Activated CD8-positive, alpha-beta memory T cell treated with anti-CD3 and anti-CD28 coated beads, Interleukin-2, amount 50 U/mL, for 24 hours (primary cell): ENCODE results near the gene KCNJ3.
"Not testable (repeated sequence)": the region's sequence is repeated elsewhere in the genome, so short reads cannot be mapped to it uniquely, and the experiment has no call there.

Experiments
- DNase-seq: peaks from one replicate; pipeline ENCODE4 v3.0.0-alpha.2; 2020; ENCODE audit errors: extremely low read depth

Gene KCNJ3

DNA sequence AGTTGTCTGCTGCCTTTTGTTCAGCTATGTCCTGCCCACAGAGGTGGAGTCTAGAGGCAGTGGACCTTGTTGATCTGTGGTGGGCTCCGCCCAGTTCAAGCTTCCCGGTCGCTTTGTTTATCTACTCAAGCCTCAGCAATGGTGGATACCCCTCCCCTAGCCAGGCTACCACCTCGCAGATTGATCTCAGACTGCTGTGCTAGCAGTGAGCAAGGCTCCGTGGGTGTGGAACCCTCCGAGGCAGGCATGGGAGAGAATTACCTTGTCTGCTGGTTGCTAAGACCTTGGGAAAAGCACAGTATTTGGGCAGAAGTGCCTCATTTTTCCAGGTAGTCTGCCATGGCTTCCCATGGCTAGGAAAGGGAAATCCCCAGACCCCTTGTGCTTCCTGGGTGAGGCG lies 146.0 kb downstream of the KCNJ3 start:
- no peak for DNase-seq

DNA sequence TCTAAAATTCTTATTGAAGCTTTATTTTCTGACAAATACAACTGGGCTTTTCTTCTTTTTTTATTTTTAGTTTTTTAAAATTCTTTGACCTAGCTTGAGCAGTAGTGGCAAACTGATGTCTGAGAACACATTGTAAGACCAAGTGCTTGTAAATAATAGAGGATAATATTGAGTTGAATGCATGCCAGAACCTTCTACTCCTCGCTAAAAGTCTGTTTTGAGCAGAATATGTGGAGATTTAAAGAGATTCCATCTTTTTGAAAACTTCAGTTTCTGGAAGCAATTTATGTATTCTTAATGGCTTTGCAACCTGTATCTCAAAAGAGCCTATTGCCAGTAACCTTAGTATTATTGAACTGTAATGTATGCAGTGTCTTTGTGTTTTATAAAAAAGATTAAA lies 148.3 kb downstream of the KCNJ3 start:
- DNase-seq: no peak

DNA sequence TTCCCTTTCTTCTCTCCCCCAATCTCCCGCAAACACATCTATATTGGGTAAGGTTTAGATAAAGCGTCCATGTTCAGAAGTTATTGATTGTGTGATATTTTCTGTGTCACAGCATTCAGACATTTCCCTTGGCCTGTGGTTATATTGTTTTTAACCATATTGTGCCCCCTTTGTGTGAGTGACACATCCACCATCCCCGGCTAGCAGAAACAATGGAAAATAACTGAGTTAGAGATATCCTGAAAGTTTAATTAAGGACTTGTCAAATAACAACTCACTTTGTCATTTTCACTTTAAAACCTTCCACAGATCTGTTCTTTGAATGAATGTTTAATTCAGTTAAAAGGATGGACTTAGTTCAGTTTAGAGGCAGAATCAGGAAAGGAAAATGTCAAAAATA lies 151.0 kb downstream of the KCNJ3 start:
- DNase-seq: no peak

DNA sequence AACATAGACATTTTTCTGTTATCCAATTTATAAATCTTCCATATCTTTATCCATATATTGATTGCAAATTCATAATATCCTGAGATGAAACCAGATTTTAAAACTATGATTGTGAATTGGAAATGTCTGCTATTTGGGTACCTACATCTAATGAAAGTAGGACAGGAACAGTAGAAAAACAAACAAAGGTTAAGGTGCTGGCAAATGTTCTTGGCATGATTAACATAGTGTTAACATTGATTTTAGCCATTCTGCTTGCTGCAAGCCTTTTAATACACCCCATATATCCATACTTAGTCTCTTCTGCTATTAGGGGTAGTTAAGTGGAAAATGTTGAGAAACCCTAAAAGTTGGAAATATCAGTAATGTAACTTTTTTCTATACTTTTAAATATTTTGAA lies 152.0 kb downstream of the KCNJ3 start:
- no peak for DNase-seq

DNA sequence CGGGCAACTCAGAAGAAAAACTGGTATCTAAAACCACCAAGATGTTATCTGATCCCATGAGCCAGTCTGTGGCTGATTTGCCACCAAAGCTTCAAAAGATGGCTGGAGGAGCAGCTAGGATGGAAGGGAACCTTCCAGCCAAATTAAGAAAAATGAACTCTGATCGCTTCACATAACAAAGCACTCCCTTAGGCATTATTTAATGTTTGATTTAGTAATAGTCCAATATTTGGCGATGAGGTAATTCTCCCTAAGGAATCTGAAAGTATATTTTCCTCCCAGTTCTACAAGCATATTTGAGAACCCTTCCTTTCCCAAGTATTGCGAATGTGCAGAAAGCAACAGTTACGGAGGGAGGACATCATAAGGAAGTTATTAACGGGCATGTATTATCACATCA lies 156.6 kb downstream of the KCNJ3 start:
- no peak for DNase-seq

DNA sequence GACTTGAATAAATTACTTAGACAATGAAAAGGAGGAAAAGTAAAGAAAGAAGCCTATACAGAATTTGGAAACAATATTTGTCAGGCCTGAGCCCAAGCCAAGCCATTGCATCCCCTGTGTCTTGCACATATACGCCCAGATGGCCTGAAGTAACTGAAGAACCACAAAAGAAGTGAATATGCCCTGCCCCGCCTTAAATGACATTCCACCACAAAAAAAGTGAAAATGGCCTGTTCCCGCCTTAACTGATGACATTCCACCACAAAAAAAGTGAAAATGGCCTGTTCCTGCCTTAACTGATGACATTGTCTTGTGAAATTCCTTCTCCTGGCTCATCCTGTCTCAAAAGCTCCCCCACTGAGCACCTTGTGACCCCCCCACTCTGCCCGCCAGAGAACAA lies 168.7 kb downstream of the KCNJ3 start:
- DNase-seq: not testable (repeated sequence)

DNA sequence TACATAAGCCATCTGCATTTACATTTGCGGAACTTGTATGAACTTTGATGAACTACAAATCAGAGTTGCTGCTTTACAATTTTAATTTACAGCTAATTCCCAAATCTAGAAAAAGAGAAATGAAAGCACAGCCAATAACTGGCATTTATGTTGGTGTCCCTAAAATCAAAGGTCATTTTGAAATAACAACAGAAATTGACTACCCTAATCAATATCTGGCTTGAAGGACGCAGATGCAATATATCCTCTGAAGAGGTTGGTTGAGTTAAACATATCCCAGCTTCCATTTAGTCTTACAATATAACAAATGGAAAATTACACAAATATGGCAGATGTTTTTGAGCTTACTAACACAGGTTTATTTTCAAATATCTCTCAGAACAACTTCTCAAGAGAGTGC lies 177.5 kb downstream of the KCNJ3 start:
- no peak for DNase-seq

DNA sequence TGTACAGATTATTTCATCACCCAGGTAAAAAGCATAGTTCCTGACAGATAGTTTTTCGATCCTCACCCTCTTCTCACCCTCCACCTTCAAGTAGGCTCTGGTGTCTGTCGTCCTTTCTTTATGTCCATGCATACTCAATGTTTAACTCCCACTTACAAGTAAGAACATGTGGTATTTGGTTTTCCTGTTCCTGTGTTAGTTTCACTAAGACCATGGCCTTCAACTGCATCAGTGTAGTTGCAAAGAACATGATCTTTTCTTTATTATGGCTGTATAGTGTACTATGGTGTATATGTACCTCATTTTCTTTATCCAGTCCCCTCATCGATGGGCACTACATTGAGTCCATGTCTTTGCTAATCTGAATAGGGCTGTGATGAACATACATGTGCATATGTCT lies 184.2 kb downstream of the KCNJ3 start:
- no peak for DNase-seq

DNA sequence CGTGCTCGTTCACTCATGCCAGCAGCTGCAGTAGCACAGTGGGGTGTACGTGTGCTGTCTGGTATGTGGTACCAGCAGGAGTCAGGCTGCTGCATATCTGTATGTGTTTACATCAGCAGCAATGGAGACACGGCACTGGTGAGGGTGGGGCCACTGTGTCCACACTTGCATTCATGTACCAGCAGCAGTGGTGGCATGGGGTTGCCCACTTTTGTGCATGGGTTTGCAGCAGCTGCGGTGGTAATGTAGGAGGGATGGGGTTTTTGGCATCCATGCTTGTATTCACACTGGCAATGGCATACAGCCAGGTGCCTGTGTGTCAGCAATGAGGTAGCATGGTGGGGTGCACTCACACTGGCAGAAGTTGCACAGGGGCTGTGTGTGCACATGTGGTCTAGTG lies 187.8 kb downstream of the KCNJ3 start:
- no peak for DNase-seq

DNA sequence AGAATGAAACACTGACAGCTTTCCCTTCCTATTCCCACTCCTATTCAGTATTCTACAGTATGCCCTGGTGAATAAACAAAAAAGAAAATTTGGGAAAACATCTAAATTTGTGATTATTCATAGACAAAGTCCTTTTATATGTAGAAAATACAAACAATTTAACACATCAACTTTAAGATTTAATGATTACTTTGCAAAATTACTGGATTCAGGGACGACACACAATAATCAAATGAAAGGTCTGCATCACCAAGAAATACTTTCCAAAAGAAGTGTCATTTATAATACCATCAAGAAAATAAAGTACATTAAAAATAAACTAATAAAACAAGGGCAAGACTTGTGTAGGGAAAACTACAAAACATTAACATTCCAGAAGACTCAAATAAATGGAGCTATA lies 199.8 kb downstream of the KCNJ3 start:
- DNase-seq: no peak

DNA sequence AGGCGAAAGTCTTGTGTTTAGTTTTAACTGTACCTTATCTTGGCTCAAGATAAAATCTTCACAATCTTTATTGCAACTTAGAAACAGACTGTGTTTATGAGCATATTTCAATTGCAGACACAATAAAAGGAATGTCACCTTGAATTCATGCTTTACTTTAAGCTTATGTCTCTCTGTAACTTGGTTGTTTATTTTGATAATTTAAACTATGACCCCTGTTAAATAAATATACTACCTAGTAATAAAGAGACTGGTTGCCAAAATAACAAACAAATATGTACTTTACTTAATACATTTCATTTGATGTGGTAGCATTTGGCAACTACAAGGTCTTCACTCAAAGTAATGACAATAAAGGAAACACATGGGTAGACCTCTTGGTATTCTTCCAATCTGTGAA lies 202.6 kb downstream of the KCNJ3 start:
- no peak for DNase-seq
